NCI-H2029 (cell line): ENCODE data around the gene LAMA5.

Experiments used
- DNase-seq: peaks from one replicate; lab custom pipeline; 2025; lab: John Stamatoyannopoulos, UW

Gene LAMA5

DNA sequence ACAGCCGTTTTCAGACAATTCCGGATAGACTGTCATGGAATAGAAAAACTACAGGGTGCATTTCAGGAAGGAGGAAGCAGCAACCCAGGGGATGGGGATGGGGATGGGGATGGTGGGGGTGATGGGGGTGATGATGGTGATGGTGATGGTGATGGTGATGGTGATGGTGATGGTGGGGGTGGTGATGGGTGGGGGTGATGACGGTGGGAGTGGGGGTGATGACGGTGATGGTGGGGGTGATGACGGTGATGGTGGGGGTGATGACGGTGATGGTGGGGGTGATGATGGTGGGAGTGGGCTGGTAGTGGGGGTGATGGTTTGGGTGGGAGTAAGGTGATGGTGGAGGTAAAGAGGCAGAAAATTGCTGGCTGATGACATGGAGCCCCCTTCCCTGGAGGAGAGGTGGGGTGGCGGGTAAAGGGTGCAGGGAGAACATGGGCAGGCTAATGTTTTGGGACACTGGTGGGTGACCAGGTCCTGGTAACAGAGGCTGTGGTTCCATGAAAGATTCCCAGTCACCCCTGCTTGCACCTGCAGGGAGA lies 17.5 kb downstream of the LAMA5 start:
- DNase-seq: no peak

DNA sequence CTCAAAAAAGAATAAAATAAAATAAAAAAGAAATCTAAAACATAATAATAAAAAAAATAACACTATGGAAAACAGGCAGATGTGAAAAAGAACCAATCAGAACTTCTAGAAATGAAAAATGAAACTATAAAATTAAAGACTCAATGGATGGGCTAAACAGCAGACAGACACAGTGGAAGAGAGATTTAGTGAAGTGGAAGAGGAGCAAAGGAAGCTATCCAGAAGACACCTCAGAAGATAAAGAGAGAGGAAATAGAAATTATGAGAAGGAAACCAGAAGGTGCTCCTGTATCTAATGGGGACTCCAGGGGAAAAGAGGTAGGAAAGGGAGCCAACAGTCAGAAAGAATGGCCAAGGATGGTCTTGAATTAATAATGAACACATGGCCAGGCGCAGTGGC lies 18.5 kb downstream of the LAMA5 start:
- DNase-seq: no peak

DNA sequence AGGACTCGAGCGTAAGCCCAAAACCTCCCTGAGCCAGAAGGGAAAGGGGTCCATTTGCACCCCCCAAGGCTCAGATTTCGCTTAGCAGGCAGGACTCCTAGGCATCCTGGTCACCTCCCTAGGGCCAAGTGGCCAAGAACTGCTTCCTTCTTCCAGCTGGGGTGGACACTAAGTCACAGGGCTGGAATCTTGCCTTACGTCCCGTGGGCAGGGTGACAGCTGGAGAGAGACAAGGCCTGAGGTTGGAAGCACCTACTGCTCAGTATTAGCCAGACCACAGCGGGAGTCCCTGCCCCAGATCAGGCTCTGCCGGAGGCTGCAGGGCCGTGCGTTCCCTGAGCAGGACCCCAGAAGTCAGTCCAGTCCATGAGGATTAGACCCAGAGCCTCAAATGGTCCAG lies 19.7 kb downstream of the LAMA5 start:
- DNase-seq: no peak

DNA sequence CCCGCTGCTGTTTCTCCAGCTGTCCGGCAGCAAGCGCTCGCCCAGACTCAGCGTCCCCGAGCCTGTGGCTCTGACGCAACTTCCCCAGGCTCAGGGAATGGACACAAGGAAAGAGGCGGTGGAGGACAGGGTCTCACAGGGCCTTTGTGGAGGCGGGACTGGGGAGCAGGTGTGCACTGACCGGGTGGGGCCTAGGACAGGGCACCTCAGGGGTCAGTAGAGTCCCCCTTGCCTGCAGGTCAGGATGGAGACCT lies 20.0 kb downstream of the LAMA5 start:
- DNase-seq: no peak

DNA sequence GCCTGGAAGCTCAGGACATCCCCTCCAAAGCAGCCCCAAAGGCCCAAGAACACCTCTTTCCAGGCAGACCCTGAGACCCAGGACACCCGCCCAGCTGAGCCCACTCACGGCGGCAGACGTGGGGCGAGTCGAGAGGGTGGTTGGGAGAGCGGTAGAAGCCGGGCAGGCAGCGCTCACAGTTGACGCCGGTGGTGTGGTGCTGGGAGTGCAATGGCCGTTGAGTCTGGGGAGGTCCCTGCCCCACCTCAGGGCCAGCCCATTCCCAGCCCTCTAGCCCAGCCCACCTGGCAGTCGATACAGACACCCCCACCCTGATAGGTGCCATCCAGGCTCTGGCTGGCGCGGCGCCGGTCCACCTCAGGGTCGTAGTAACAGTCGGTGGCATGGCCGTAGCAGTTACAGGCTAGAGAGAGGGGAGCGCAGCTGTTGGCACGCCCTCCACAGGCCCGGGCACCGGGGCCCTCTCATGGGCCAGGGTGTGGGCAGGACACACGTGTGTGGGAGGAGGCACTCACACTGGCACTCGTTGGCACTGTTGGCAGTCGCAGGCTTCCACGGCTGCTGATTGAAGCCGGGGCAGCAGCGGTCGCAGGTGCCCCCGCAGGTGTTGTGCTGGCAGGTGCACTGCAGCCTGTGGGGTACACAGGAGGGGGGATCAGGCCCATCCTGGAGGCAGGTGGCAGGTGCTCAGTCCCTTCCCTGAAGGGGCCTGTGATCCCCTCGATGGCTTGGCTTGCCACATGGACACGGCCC lies 20.5 kb downstream of the LAMA5 start:
- DNase-seq: no peak

DNA sequence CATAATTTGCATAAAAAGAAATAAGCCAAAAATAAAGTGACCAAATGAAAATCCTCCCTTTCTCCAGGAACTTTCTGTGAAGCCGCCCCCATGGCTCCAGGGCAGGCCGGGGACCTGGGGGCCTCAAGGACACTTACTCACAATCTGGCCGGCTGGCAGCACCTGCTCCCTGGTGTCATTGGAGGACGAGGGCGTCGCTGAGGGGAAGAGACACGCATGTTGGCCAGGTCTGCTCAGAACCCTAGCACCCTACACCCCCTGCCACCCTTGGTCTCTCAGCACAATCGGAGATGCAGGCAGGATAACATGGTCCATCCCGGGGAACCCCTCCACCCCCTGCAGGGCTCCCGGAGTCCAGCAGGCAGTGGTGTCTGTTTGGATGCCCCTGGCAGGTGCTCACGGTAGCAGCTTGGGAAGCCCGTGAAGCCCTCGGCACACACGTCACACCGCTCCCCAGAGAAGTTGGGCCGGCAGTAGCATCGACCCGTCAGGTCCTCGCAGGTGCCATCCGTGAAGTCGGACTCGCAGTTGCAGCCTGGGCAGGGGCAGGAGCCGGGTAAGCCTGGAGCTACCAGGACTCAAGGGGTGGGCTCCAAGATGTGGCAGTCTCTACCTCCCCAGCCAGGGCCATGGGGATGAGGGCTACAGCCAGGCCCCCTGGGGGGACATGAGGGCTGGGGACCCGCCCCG lies 21.3 kb downstream of the LAMA5 start:
- DNase-seq: no peak

DNA sequence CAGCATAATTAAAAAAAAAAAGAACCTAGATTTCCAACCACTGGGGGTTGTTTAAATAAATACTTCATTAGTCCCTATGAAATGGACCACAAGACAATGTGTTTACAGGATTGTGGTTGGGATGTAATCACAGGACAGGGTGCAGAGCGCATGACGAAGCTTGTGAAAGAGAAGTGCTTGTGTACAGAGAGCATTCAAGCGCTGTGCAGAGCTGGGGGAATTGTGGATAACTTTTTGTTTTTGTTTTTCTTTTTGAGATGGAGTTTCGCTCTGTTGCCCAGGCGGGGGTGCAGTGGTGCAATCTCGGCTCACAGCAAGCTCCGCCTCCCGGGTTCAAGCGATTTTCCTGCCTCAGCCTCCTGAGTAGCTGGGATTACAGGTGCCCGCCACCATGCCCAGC lies 22.3 kb downstream of the LAMA5 start:
- DNase-seq: no peak

DNA sequence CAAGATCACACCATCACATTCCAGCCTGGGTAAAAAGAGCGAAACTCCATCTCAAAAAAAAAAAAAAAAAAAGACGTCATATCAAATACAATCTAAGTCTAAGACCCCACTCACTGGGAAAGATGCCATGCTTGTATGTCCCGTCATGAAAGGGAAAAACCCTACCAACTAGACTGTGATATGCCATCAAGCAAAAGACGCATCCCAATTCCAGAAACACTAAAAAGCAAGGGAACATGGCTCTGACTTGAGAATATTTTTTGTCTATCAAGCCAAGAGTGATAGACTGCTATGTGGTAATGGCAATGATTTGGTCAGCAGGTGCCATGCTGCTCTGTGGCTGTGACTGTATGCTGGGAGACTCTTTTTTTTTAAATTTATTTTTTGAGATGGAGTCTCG lies 23.0 kb downstream of the LAMA5 start:
- no peak for DNase-seq

DNA sequence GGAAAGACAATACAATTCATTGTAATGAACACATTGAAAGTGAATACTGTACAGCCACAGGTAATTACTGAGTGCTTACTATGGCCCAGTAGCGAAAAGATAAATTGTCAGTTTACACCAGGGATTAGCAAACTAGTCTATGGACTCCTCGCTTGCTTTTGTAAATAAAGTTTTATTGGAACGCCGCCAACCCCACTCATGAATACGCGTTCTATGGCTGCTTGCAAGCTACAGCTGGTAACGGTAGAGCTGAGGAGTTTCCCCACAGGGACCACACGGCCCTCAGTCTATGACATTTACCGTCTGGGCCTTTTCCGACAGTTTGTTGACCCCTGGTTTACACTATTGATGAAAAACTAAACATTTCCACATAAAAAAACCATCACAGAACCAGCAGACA lies 24.2 kb downstream of the LAMA5 start:
- peak; percentile 20 for DNase-seq

DNA sequence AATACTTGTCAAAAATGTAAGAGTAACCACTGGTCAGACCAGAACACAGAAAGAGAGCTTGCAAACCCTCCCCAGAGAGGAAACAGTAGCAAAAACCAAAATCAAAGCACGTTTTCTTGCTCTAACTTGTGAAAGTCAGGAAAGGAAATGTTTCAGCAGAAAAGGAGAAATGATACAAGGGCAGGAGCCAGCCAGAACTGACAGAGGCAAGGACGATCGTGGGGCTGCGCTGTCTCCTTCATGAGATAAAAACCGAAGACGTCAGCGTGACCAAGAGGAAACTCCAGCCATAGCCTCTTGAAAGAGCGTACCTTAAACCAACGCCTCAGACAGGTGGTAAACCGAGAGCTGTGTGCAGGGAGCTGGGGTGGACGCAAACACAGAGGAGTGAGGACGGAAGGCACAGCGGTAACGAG lies 27.5 kb downstream of the LAMA5 start:
- DNase-seq: no peak

DNA sequence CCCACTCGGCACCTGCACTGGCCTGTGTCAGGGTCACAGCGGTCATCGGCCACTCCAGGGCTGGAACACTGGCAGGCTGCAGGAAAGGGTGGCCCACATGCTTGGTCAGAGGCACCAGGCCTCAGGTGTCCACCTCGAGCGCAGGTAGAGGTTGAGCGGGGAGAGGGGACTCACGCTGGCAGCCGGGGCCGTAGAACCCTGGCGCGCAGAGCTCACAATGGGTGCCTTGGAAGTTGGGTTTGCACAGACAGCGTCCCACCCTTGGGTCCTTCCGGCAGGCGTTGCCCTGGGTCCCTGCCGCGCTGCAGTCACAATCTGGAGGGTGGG lies 28.9 kb downstream of the LAMA5 start:
- no peak for DNase-seq

DNA sequence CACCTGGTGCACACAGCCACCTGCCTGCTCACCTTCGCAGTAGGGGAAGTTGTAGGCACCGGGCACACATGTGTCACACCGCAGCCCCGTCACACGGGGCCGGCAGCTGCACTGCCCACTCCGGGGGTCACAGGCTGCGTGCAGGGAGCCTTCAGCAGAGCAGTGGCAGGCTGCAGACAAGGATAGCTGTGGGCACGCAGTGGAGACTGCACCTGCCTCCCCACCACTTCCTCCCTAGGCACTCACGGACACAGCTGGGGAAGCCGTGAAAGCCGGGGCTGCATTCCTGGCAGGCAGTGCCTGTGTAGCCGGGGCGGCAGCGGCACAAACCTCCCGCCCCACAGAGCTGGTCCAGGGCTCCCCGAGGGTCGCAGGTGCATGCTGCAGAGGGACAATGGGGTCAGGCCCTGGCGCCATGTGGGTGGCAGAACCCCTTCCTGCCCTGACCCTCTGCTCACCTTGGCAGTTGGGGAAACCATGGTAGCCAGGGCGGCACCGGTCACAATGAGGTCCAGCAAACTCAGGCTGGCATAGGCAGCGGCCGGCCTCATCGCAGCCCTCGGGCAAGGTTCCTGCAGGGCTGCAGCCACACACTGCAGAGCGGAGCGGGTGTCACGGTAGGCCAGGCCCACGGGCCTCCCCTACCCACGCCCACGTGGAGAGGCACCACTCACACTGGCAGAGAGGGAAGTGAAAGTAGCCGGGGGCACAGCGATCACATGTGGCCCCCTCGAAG lies 29.4 kb downstream of the LAMA5 start:
- no peak for DNase-seq

DNA sequence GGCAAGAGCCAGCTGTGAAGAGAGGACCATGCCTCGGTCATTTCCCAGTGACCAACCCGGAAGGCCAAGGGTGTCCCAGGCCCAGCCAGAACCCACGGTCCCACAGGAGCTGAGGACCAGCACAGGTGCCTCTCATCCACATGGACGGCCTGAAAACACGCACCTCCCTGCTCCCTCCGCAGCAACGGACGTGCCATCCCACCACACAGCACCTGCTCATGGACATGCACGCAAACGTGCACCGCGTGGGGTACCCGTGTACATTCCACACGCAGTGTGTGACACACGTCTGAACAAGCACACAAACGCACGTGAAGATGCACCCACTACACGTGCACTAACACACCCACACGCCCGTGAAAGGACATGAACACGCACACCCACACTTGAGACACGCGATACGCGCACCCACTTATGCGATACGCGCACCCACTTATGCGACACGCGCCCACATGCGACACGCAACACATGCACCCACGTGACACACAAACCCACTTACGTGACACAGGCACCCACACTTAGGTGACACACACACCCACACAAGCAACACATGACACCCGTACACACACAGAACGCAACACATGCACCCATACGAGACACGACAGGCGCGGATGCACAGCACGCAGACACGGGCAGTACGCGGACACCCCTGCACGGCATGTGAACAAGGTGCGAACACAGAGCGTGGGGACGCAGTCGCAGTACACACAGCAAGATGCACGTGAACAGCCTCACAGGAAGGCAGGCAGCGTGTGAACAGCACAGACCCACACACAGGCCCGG lies 30.1 kb downstream of the LAMA5 start:
- DNase-seq: no peak

DNA sequence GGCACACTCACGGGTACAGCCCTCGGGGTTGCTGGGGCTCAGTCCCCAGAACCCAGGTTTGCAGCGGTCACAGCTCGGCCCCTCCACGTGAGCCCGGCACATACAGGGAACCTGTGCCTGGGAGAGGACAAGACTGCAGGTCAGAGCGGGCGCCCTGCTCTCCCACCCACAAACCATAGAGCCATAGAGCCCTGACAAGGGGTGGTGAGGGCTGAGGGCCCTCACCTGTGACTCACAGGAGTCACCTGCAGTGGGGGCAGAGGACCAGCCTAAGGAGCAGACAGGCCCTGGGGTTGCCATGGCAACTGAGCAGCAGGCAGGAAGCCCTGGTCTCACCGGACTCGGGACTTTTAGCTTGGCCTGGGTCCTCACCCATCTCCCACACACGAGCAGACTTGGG lies 30.8 kb downstream of the LAMA5 start:
- no peak for DNase-seq

DNA sequence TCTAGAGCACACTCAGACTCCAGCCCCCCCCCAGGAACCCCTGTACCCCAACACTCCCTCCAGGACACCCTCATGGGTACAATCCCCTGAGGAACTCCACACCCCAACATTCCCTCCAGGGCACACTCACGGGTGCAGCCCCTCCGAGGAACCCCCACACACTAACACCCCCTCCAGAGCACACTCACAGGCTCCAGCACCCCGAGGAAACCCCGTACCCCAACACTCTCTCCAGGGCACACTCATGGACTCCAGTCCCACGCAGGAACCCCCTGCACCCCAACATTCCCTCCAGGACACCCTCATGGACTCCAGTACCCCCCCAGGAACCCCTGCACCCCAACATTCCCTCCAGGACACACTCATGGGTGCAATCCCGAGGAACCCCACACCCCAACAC lies 31.6 kb downstream of the LAMA5 start:
- DNase-seq: no peak

DNA sequence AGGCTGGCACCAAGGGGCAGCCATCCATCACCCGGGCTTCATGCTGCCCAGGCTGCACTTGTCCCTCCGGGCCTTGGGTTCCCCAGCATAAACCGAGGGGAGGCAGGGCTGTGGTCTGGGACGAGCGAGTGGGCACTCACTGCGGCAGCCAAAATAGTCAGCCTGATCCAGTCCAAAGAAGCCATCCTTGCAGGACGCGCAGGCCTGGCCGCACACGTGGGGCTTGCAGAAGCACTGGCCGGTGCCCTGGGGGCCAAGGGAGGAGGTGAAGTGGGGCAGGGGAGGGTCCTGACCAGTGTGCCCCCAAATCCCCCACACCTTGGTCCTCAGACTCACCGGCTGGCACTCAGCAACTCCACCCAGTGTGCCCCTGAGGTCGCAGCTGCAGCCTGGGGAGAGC lies 32.2 kb downstream of the LAMA5 start:
- no peak for DNase-seq

DNA sequence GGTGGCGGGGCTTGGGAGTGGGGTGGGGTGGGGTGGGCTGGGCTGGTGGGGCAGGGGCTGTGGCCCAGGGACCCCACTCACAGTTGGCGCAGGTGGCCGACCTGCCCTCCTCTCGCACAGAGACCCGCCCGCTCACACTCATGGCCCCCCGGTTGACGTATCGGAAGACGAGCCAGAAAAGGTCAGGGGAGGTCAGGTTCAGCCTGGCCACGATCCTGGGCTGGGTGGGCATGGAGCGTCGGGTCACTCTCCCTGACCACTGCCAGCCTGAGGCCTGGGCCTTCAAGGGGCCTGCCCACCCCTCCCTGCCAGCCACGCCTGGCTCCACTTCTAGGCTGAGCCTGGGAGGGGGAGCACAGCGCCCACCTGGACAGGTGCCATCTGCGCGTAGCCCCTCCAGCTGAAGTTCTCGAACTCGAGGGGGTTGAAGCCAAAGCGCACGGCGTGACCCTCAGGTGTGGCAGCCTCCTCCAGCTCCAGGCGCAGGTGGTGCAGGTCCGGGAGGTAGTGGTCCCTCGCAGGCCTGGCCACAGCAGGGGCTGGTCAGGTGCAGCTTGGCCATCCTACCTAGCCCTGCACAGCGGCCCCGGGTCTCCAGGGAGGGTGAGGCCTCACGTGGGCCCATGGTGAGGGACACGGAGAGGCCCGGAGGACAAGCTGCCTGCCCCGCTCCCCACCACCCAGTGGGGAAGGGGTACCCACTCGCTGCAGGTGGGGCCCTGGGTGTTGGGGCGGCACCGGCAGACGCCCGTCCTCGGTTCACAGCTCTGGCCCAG lies 33.1 kb downstream of the LAMA5 start:
- DNase-seq: no peak

DNA sequence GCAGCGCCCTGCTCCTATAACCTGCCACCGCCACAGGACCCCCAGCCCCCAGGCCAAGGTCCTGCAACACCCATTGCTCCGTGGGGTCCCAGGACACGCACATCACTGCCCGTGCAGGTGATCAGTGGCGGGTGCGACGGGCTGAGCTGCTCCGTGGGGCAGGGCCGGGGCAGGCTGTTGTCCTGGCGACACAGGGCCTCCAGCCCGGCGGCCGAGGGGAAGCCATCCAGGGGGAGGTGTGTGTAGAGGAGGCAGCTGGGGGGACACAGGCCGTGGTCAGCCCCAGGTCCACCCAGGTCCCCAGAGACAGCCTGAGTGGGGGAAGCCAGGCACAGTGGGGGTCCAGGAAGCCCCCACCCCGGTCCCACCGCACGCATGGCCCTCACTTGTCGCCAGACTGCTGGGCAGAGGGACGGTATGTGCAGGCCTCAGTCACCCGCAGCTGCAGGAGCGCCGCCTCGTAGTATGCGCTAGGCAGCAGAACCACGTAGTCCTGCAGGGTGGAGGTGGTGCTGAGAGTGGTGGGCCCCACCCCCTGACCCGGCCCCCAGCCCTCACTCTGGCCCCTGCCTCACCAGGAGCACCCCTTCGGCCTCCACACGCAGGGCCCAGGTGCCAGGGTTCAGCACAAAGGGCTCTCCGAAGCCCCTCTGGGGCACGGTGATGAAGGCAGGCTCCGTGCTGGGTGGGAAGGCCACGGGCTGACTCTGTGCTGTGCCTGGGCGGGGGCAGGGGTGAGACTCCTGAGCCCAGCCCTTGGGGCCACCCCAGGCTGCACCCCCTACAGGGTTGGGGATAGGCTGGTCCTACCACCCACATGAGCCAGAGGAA lies 33.9 kb downstream of the LAMA5 start:
- DNase-seq: no peak

DNA sequence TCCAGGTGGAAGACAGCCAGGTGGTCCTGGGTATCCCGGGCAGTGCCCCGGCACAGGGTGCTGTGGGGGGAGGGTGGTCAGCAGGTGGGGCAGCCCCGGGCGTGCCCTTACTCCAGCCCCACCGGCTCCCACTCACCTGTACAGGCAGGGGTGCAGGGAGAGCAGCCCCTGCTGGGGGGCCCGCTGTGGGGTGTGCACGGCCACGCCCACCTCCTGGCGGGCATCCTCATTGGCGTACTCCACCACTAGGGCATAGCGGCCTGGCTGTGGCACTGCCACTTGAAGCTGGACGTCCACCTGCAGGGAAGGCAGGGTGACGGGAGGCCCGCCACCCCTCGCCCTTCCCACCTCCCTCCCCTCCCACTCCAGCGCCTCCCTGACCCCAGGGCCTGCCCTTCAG lies 34.7 kb downstream of the LAMA5 start:
- DNase-seq: no peak

DNA sequence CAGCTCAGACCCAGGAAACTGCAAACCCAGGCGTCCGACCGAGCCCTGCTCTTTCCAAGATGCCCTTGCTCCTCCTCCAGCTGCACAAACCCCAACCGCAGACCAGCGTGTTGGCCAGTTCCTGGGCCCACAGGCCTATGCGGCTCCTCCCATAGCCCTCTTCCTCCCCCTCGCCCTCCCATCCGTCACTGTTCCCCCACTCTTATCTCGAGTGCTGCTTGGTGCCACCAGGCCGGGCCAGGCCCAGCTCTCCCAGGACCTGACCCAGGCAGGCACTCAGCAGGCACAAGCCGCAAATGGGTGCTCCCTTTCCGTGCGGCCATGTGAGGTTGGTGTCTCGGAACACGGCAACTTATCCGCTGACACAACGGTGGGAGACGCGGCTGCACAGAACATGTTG lies 35.8 kb downstream of the LAMA5 start:
- no peak for DNase-seq
